IPS-NIHi11 (cell line): ENCODE measurements around the gene PRSS38.

Experiments used
- DNase-seq: peaks from one replicate; pipeline ENCODE4 v3.0.0; 2012; ENCODE audit warnings: mixed read lengths, low spot score

Gene PRSS38

GRCh38 chr1:227886503-227886961, 71.1 kb downstream of the PRSS38 start:
- DNase-seq, result peak; percentile 55

- DNase-seq, result peak; percentile 83
Observed at GRCh38 chr1:227886993-227887696, 71.7 kb downstream of the PRSS38 start.

- DNase-seq, result peak; percentile 84
Observed at GRCh38 chr1:227887697-227888403, 72.4 kb downstream of the PRSS38 start.

- no peak for DNase-seq
Observed at GRCh38 chr1:227888404-227889046, 73.0 kb downstream of the PRSS38 start.

GRCh38 chr1:227889047-227889862, 73.8 kb downstream of the PRSS38 start:
- peak; percentile 8 for DNase-seq

GRCh38 chr1:227889863-227890405, 74.5 kb downstream of the PRSS38 start:
- DNase-seq, result no peak

- no peak for DNase-seq
Observed at GRCh38 chr1:227890451-227891222, 75.2 kb downstream of the PRSS38 start.

- DNase-seq, result no peak
Observed at GRCh38 chr1:227891223-227891954, 75.9 kb downstream of the PRSS38 start.

GRCh38 chr1:227891955-227892488, 76.5 kb downstream of the PRSS38 start:
- DNase-seq, result no peak

- DNase-seq, result peak; percentile 67
Observed at GRCh38 chr1:227892489-227893299, 77.2 kb downstream of the PRSS38 start.

- no peak for DNase-seq
Observed at GRCh38 chr1:227893300-227893948, 77.9 kb downstream of the PRSS38 start.

GRCh38 chr1:227893949-227894721, 78.7 kb downstream of the PRSS38 start:
- no peak for DNase-seq

- DNase-seq, result no peak
Observed at GRCh38 chr1:227894831-227895451, 79.5 kb downstream of the PRSS38 start.
